ENCODE measurements around the gene CDH2. TPM values are rescaled to one million over a fixed set of nuclear protein-coding genes. Genes with fewer than 3 reads are reported as not detected.

CDH2 gene
- polyA plus RNA-seq, 1 donor, result 3.1 TPM

GRCh38 chr18:28080876-28081300 lies 96.0 kb downstream of the CDH2 start:
- no peak for DNase-seq

- no peak for DNase-seq
These were observed 97.0 kb downstream of the CDH2 start for GRCh38 chr18:28079883-28080282.

- DNase-seq, result no peak
These were observed 98.1 kb downstream of the CDH2 start for GRCh38 chr18:28078849-28079248.

GRCh38 chr18:28078298-28078697 lies 98.6 kb downstream of the CDH2 start:
- no peak for DNase-seq

GRCh38 chr18:28075501-28075900 lies 101.4 kb downstream of the CDH2 start:
- no peak for DNase-seq

GRCh38 chr18:28074076-28074475 lies 102.9 kb downstream of the CDH2 start:
- DNase-seq, result no peak

- DNase-seq, result no peak
These were observed 103.3 kb downstream of the CDH2 start for GRCh38 chr18:28073658-28074057.

- DNase-seq, result no peak
These were observed 105.7 kb downstream of the CDH2 start for GRCh38 chr18:28071199-28071598.

GRCh38 chr18:28068207-28068606 lies 108.7 kb downstream of the CDH2 start:
- no peak for DNase-seq

GRCh38 chr18:28067346-28067745 lies 109.6 kb downstream of the CDH2 start:
- no peak for DNase-seq

GRCh38 chr18:28065793-28066186 lies 111.1 kb downstream of the CDH2 start:
- no peak for DNase-seq

GRCh38 chr18:28065031-28065792 lies 111.7 kb downstream of the CDH2 start:
- no peak for DNase-seq

- no peak for DNase-seq
These were observed 113.0 kb downstream of the CDH2 start for GRCh38 chr18:28063926-28064325.

GRCh38 chr18:28063271-28063761 lies 113.6 kb downstream of the CDH2 start:
- DNase-seq, result no peak

- no peak for DNase-seq
These were observed 114.5 kb downstream of the CDH2 start for GRCh38 chr18:28062443-28062842.

- DNase-seq, result no peak
These were observed 117.1 kb downstream of the CDH2 start for GRCh38 chr18:28059861-28060260.

GRCh38 chr18:28050545-28050944 lies 126.4 kb downstream of the CDH2 start:
- DNase-seq, result no peak

GRCh38 chr18:28048612-28049011 lies 128.3 kb downstream of the CDH2 start:
- DNase-seq, result no peak

GRCh38 chr18:28045880-28046279 lies 131.1 kb downstream of the CDH2 start:
- no peak for DNase-seq

- DNase-seq, result peak; percentile 12
These were observed 131.6 kb downstream of the CDH2 start for GRCh38 chr18:28045176-28045810.

GRCh38 chr18:28044036-28044435 lies 132.9 kb downstream of the CDH2 start:
- no peak for DNase-seq

GRCh38 chr18:28043631-28044030 lies 133.3 kb downstream of the CDH2 start:
- DNase-seq, result no peak

- peak; percentile 0 for DNase-seq
These were observed 135.6 kb downstream of the CDH2 start for GRCh38 chr18:28041366-28041765.

GRCh38 chr18:28040716-28041115 lies 136.2 kb downstream of the CDH2 start:
- DNase-seq, result no peak

All from hindlimb muscle (tissue), 1 donor.